GM12891 (cell line): ENCODE results near the gene ANKFN1.

Experiments
- DNase-seq: peaks from one replicate; pipeline ENCODE4 v3.0.0; 2011; ENCODE audit warnings: low spot score; ENCODE audit not compliant: insufficient read length
- FAIRE-seq: peaks from 2 replicates; lab custom pipeline; 2011; peaks lifted over from hg19 to GRCh38; lab: Jason Lieb, UNC
- PAX5 ChIP-seq: IDR thresholded peaks from 2 replicates; pipeline ENCODE4 v1.6.1; 2011; ENCODE audit warnings: low read length, moderate library complexity, mild to moderate bottlenecking; ENCODE audit not compliant: insufficient read depth, severe bottlenecking
- POLR2A ChIP-seq: IDR thresholded peaks from 2 replicates; pipeline ENCODE4 v1.6.1; 2011; ENCODE audit warnings: low read depth, low read length, control low read depth
- POLR2AphosphoS5 ChIP-seq: IDR thresholded peaks from 2 replicates; pipeline ENCODE4 v1.6.1; 2011; ENCODE audit warnings: low read depth, low read length, control low read depth
- POU2F2 ChIP-seq: IDR thresholded peaks from 2 replicates; pipeline ENCODE4 v1.6.1; 2011; ENCODE audit warnings: low read depth, mild to moderate bottlenecking, control low read depth, low read length, moderate library complexity
- SPI1 ChIP-seq: IDR thresholded peaks from 2 replicates; pipeline ENCODE4 v1.6.1; 2011; ENCODE audit warnings: low read depth, low read length, control low read depth
- TAF1 ChIP-seq: IDR thresholded peaks from 2 replicates; pipeline ENCODE4 v1.6.1; 2011; ENCODE audit warnings: low read depth, low read length, control low read depth

The ANKFN1 gene

GRCh38 chr17:56142781-56143180 is 10.5 kb upstream of the ANKFN1 start:
- TF ChIP-seq POU2F2 (no peak), TAF1 (no peak)
- no peak for FAIRE-seq
- no peak for DNase-seq

GRCh38 chr17:56144223-56144622 is 9.1 kb upstream of the ANKFN1 start:
- no peak for FAIRE-seq
- TF ChIP-seq PAX5 (no peak), POLR2AphosphoS5 (no peak), POU2F2 (no peak), SPI1 (no peak), POLR2A (no peak), TAF1 (no peak)
- DNase-seq = no peak

DNA sequence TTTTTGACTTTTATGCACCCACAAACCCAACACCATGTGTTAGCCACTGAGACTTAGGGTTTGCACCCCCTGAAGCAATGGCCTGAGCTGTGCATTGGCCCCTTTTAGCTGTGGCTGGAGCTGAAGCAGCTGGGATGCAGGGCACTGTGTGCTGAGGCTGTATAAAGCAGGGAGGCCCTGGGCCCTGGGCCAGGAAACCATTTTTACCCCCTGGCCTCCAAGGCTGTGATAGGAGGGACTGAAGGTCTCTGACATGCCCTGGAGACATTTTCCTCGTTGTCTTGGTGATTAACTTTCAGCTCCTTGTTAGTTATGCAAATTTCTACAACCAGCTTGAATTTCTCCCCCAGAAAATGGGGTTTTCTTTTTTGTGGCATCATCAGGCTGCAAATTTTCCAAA is 6.7 kb upstream of the ANKFN1 start:
- DNase-seq (no peak), FAIRE-seq (no peak)
- no peak for TF ChIP-seq POU2F2

GRCh38 chr17:56148333-56148732 is 4.9 kb upstream of the ANKFN1 start:
- TF ChIP-seq SPI1 = no peak
- no peak for TF ChIP-seq POU2F2
- TF ChIP-seq POLR2AphosphoS5 = no peak
- TF ChIP-seq POLR2A = no peak
- TF ChIP-seq PAX5 = no peak
- TF ChIP-seq TAF1 = no peak
- DNase-seq (no peak), FAIRE-seq (no peak)

- TF ChIP-seq SPI1 = no peak
- TF ChIP-seq TAF1 = no peak
- no peak for TF ChIP-seq POLR2A
- DNase-seq (no peak), FAIRE-seq (no peak)
Observed at GRCh38 chr17:56149266-56150036, 3.8 kb upstream of the ANKFN1 start.

- no peak for FAIRE-seq
- TF ChIP-seq POLR2AphosphoS5 (no peak), SPI1 (no peak), POLR2A (no peak), PAX5 (no peak), POU2F2 (no peak), TAF1 (no peak)
- no peak for DNase-seq
Observed at GRCh38 chr17:56150649-56151048, 2.6 kb upstream of the ANKFN1 start.

DNA sequence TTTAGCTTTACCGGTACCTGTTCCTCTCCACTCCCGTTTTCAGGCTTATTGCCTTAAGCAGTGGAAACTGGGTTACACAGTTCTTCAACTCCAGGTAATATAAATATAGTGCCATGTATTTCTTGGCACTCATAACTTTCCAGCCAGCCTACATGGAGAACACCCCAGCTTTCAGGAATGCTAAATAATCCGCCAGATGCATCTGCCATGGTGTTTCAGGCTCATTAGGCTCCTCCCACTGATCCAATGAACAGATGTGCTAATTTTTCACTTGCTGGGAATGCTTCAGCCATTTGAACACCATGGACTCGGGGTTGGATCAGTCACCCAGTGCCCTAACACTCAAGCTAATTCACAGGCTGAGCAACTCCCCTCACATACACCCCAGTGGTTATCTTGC is 4.6 kb downstream of the ANKFN1 start:
- TF ChIP-seq POLR2AphosphoS5 = no peak
- TF ChIP-seq SPI1 = no peak
- no peak for TF ChIP-seq POU2F2
- TF ChIP-seq TAF1 = no peak
- no peak for TF ChIP-seq PAX5
- TF ChIP-seq POLR2A = no peak
- no peak for DNase-seq
- FAIRE-seq = no peak

DNA sequence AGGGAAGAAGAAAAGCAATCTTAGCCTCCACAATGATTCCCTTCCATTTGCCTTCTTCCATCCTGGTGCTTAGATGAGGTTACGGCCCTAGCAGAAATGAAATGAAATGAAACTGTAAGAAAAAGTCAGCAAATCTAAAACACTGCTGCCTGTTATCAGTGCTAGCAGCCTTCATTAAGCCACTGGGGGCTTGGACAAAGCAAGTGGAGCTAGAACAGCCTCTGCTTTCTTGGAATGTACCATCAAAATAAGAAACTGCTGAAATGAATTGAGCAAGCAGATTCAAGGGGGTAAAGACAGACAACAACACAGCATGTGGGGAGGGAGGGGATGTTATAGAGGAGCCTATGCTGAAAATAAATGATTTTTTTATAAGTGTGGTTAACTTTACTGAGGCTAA is 5.1 kb downstream of the ANKFN1 start:
- FAIRE-seq (no peak), DNase-seq (no peak)
- no peak for TF ChIP-seq POLR2AphosphoS5
- TF ChIP-seq TAF1 = no peak
- no peak for TF ChIP-seq POLR2A

GRCh38 chr17:56158915-56159825 is 5.9 kb downstream of the ANKFN1 start:
- FAIRE-seq = no peak
- TF ChIP-seq PAX5 = no peak
- TF ChIP-seq POLR2A = no peak
- no peak for TF ChIP-seq SPI1
- TF ChIP-seq TAF1 = no peak
- no peak for TF ChIP-seq POU2F2
- no peak for TF ChIP-seq POLR2AphosphoS5
- DNase-seq = no peak

- DNase-seq (no peak), FAIRE-seq (no peak)
- TF ChIP-seq POLR2A (no peak), PAX5 (no peak), POU2F2 (no peak), TAF1 (no peak), SPI1 (no peak), POLR2AphosphoS5 (no peak)
Observed at GRCh38 chr17:56159826-56160380, 6.6 kb downstream of the ANKFN1 start.
